Activated gamma-delta T cell (primary cell): ENCODE results near the gene ARHGEF17.

Source experiments
- DNase-seq: peaks from one replicate; lab custom pipeline; 2025; lab: John Stamatoyannopoulos, UW

Gene ARHGEF17

DNA sequence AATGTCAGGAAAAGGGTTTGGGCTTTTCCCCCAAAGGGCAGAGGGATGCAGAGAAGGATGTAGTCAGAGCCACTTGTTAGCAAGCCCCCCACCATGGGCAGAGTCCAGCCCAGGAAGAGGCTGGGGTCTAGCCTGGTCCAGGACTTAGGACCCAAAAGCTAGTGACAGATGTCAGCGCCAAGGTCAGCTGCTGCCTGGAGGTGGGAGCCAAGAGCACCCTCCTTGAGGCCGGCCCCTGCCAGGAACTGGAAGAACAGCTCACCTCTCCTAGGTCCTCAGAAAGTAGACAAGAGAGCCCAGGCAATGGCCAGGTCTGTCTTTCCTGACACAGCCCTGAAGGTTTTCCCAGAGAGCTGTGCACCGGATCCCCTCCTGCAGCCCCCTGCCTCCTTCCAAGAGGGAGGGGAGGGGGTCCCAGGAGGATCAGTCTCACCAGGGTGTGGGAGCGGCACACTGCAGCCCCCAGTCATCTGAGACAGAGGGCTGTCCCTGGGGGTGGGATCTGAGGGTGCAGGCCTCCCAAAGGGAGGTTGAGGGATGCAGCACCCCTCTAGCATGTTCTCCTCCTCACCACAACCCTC is 14.6 kb upstream of the ARHGEF17 start:
- no peak for DNase-seq

DNA sequence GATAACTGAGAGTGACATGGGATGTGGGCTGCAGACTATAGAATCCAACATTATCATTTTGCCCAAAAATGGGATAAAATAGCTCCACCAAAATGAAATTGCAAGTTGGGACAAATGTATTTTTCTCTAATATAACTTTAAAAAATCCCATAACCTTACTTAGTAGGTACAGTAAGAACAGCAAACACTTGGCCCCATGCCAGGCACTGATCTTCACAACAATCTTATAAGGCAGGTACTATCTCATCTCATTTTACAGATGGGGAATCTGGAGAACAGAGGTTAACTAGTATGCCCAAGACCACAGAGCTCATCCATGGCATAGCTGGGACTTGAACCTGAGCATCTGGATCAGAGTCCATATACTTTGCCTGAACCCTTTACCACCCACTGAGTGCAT is 13.5 kb upstream of the ARHGEF17 start:
- DNase-seq = no peak

DNA sequence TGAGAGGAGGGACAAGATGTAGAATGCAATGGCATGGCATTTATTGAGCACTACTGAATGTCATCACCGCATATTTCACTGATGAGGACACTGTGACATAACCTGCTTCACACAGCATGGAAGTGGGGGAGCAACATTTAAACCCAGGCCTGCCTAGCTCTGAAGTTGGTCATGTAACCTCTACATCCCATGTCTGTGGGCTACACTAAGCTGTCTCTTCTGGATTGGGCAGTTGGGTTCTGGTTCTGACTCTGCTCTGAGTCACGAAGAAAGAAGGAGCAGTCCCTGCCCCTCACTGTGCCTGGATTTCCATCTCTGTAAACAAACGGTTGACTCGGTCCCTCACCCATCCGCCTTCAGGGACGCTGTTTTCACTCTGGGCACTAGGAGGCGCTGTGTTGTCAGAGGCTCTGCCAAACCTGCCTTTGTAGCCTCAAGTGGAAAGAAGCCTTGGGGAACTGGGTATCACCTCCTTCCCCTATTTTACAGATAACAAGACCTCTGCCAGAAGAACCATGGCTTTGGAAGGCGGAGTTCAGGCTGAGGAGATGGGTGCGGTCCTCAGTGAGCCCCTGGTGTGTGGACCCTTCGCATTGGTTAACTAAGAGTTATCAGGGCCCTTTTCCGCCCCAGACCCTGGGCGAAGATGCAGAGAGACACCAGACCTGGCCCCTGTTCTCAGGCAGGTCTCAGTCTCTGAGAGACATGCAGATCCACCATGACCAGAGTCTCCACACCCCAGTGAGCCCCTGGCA is 12.7 kb upstream of the ARHGEF17 start:
- no peak for DNase-seq

- no peak for DNase-seq
Measured at GRCh38 chr11:73295996-73296318, 12.1 kb upstream of the ARHGEF17 start.

DNA sequence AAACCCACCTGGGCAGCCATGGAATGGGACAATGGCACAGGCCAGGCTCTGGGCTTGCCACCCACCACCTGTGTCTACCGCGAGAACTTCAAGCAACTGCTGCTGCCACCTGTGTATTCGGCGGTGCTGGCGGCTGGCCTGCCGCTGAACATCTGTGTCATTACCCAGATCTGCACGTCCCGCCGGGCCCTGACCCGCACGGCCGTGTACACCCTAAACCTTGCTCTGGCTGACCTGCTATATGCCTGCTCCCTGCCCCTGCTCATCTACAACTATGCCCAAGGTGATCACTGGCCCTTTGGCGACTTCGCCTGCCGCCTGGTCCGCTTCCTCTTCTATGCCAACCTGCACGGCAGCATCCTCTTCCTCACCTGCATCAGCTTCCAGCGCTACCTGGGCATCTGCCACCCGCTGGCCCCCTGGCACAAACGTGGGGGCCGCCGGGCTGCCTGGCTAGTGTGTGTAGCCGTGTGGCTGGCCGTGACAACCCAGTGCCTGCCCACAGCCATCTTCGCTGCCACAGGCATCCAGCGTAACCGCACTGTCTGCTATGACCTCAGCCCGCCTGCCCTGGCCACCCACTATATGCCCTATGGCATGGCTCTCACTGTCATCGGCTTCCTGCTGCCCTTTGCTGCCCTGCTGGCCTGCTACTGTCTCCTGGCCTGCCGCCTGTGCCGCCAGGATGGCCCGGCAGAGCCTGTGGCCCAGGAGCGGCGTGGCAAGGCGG is 11.4 kb upstream of the ARHGEF17 start:
- no peak for DNase-seq

DNA sequence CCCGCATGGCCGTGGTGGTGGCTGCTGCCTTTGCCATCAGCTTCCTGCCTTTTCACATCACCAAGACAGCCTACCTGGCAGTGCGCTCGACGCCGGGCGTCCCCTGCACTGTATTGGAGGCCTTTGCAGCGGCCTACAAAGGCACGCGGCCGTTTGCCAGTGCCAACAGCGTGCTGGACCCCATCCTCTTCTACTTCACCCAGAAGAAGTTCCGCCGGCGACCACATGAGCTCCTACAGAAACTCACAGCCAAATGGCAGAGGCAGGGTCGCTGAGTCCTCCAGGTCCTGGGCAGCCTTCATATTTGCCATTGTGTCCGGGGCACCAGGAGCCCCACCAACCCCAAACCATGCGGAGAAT is 10.9 kb upstream of the ARHGEF17 start:
- DNase-seq = no peak

DNA sequence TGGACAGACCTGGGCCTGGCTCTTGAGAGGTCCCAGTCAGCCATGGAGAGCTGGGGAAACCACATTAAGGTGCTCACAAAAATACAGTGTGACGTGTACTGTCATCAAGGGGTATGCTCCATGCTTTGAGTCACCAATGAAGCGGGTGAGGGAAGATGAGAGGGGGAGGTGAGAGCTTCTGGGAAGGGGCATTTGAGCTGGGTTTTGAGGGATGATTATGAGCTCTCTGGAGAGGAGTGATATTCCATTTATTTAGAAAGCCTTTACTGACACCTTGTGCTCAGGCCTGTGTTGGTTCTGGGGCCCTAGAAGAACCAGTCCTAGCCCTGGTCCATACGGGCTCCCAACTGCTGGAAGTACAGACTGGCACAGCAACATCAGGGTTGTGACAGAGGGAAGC is 10.4 kb upstream of the ARHGEF17 start:
- DNase-seq = no peak

DNA sequence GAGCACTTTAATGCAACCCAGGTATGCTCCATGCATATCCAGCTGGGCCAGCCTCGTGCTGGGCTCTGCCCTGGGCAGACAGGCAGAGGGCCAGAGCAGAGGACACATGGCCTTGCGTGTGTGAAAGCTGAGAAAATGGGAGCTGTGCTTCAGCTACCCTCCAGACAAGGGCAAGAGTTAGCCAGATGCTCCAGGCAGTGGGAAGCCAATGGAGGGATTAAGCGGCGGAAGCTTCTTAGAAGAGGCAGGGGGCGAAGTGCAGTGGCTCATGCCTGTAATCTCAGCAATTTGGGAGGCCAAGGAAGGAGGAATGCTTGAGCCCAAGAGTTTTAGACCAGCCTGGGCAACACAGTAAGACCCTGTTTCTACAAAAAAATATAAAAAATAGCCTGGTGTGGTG is 9.8 kb upstream of the ARHGEF17 start:
- DNase-seq = no peak

- DNase-seq = no peak
Measured at GRCh38 chr11:73299751-73300150, 8.3 kb upstream of the ARHGEF17 start.

DNA sequence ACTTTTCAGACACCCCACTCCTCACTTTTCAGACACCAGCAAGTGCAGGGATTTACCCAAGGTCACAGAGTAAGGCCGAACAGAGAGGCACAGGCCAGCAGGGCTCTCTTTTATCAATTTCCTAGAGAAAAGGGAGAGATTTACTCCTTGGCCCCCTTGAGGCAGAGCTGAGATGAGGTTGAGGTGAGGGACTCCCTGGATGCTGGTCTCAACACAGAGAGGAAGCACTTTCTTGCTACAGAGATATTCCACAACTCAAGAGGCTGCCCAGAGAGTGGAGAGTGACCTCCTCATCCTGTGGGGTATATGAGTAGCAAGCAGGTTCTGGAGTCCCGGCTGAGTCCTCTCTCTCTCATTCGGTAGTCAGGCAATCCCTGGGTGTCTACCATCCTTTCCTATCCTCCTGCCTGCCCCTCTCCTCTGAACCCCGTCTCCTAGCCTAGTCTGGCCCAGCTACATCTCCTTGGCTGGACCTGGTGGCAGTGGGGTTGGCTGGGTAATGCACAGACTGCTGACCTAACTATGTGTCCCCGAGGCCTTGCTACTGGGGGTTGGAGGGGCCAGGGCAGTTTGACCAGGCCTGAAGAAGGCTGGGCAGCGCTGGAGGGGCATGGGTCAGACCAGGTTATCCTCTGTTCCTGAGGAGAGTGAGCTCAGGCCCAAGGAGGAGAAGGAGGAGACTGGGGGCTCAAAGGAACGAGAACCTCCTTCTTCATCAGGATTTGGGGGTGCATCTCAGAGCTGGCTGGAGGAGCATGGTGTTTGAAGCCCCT is 1.8 kb upstream of the ARHGEF17 start:
- DNase-seq = no peak

DNA sequence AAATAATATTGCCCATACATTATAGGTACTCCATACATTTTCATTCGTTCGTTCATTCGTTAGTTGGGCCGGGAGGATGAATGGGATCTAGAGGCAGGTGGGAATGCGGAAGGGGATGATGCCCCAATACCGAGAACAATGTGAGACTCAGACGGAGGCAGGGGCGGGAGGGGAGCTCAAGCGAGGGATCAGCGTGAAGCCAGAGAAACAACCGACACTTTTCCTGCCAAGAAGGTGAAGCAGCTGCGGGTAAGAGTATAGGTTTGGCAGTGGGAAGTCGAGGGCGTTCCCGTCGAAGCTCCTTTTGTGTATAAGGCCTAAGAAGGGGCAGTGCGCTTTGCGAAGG is 1.1 kb upstream of the ARHGEF17 start:
- DNase-seq = no peak

- peak; percentile 65 for DNase-seq
Measured at GRCh38 chr11:73307323-73308002, 613 bp upstream of the ARHGEF17 start.

DNA sequence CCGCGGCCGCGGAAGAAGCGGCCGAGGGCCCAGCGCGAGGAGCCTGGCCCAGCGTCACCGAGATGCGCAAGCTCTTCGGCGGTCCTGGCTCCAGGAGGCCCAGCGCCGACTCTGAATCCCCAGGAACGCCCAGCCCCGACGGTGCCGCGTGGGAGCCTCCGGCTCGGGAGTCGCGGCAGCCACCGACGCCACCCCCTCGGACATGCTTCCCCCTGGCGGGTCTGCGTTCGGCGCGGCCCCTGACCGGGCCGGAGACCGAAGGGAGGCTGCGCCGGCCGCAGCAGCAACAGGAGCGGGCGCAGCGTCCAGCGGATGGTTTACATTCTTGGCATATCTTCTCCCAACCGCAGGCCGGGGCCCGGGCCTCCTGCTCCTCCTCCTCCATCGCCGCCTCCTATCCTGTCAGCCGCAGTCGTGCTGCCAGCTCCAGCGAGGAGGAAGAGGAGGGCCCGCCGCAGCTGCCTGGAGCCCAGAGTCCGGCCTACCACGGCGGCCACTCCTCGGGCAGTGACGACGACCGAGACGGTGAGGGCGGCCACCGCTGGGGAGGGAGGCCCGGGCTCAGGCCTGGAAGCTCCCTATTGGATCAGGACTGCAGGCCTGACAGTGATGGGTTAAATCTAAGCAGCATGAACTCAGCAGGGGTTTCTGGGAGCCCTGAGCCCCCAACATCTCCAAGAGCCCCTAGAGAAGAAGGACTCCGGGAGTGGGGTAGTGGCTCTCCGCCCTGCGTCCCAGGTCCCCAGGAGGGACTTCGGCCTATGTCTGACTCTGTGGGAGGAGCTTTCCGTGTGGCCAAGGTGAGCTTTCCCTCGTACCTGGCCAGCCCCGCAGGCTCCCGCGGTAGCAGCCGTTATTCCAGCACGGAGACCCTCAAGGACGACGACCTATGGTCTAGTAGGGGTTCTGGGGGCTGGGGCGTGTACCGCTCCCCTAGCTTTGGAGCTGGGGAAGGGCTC is 1.2 kb downstream of the ARHGEF17 start:
- DNase-seq = no peak

DNA sequence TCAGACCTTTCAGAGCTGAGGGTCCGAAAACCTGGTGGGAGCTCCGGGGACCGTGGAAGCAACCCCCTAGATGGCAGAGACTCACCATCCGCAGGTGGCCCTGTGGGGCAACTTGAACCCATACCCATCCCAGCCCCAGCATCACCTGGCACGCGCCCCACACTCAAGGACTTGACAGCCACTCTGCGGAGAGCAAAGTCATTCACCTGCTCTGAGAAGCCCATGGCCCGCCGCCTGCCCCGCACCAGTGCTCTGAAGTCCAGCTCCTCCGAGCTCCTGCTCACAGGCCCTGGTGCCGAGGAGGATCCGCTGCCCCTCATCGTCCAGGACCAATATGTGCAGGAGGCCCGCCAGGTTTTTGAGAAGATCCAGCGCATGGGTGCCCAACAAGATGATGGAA is 2.0 kb downstream of the ARHGEF17 start:
- no peak for DNase-seq

- no peak for DNase-seq
Measured at GRCh38 chr11:73310661-73311393, 2.8 kb downstream of the ARHGEF17 start.

- no peak for DNase-seq
Measured at GRCh38 chr11:73311394-73311869, 3.4 kb downstream of the ARHGEF17 start.

DNA sequence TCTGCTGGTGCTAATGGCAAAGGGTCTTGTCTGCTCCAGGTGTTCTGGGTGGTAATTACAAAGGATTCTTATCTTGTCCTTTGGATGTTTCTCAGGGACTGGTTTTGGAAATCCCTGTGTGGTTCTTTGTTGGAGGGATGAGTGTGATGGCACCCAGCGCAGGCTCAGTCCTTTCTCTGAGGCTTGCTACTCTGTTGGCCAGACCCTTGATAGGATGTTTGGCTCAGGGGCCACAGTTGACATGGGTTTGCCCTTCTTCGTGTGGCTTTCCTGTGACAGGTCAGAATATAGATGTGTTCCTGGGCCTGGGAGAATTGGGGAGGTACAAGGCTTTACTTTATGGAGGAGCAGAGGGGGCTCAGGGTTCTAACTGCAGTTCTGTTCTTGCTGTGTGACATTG is 4.0 kb downstream of the ARHGEF17 start:
- DNase-seq = no peak

DNA sequence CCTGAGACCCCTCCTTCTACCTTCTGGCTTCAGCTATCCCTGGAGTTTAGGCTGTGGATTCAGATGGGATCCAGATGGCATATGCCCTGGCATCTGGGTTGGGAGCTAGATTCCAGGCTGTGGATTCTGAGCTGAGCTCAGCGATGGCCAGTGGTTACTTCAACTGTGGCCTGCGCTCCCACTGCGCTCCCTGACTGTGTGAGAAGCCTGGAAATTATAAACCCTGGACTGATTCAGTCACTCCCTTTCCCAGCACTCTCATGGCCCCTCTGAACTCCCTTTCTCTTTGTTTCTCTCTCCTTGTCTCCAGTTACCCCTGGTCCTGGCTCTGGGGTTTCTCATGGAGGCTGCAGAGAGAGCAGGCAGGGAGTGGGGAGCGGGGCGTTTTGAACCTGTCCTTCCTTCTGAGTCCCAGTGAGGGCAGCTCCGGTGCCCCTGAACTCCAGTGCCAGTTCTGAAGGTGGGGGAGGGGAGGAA is 4.8 kb downstream of the ARHGEF17 start:
- DNase-seq = no peak

GRCh38 chr11:73313652-73314051 is 5.6 kb downstream of the ARHGEF17 start:
- no peak for DNase-seq
